ENCODE results near the gene RHOG.

The RHOG gene

DNA sequence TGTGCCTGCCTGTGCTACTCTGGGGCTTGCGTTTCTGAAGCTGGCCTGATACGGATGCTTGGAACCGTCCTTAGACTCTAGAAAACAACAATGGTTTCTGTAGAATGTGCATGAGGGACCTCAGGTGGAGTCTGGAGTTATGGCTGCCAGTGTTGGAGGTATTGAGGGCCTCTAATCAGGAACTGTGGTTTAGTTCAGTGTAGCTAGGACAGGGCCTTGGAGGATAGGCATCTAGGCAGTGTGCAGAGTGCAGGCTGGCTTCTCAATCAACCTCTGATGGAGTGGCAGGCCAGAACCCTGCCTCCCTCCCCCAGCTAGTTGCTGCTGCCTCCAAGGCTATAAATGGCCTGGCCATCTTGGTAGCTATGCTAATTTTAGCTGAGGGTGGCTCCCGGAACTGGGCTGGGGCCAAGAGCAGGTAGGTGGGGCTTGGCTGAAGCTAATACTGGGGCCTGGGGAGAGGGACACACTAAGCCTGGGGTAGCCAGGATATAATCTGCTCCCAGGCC, 18.7 kb upstream of the RHOG start:
- no peak for DNase-seq (ENCODE audit: low read depth, low spot score)
- no peak overlapping the region for H3K4me3 ChIP-seq (ENCODE audit: low read depth, low read length)
- TF ChIP-seq, protein P1, sequence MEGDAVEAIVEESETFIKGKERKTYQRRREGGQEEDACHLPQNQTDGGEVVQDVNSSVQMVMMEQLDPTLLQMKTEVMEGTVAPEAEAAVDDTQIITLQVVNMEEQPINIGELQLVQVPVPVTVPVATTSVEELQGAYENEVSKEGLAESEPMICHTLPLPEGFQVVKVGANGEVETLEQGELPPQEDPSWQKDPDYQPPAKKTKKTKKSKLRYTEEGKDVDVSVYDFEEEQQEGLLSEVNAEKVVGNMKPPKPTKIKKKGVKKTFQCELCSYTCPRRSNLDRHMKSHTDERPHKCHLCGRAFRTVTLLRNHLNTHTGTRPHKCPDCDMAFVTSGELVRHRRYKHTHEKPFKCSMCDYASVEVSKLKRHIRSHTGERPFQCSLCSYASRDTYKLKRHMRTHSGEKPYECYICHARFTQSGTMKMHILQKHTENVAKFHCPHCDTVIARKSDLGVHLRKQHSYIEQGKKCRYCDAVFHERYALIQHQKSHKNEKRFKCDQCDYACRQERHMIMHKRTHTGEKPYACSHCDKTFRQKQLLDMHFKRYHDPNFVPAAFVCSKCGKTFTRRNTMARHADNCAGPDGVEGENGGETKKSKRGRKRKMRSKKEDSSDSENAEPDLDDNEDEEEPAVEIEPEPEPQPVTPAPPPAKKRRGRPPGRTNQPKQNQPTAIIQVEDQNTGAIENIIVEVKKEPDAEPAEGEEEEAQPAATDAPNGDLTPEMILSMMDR (IDR thresholded peaks at IDR 0.05; ENCODE audit: low read depth, low read length) = no peak
- in situ Hi-C loops (cut with HindIII; ENCODE audit: low sequenced_read_pairs) = no loop called here

GRCh38 chr11:3857628-3858027, 16.9 kb upstream of the RHOG start:
- DNase-seq (ENCODE audit: low read depth, low spot score) = no peak
- in situ Hi-C loops (cut with HindIII; ENCODE audit: low sequenced_read_pairs) = no loop called here
- TF ChIP-seq, protein P1 (IDR thresholded peaks at IDR 0.05; ENCODE audit: low read depth, low read length) = no peak
- no peak overlapping the region for H3K4me3 ChIP-seq (ENCODE audit: low read depth, low read length)

DNA sequence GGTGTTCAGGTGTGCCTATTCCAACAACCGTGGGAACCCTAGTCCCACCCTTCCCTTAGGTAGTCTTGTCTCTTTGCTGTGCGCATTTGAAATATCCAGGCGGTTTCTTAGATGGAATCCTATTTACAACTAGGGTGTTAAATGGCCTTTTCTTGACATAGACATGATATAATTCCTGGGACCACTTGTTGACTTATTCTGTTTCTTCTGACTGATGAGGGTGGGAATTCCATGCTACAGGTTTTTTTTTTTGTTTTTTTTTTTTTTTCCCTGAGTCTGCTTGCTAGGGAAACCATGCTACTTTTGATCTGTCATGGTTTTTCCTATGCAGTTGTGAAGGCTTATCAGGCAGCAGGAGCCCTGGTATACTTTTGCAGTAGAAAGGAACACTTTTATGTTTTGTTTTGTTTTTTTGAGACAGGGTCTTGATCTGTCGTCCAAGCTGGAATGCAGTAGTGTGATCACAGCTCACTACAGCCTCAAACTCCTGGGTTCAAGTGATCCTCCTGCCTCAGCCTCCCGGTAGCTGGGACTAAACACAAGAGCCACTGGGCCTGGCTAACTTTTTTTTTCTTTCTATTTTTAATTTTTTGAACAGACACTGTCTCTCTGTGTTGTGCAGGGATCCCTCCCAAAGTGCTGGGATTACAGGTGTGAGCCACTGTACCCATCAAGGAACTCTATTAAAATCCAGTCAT, 16.2 kb upstream of the RHOG start:
- DNase-seq (ENCODE audit: low read depth, low spot score) = no peak
- in situ Hi-C loops (cut with HindIII; ENCODE audit: low sequenced_read_pairs) = no loop called here
- H3K4me3 ChIP-seq (ENCODE audit: low read depth, low read length) = peak overlapping the region; percentile 81
- TF ChIP-seq, protein P1 (IDR thresholded peaks at IDR 0.05; ENCODE audit: low read depth, low read length) = no peak

- DNase-seq (ENCODE audit: low read depth, low spot score) = no peak
- H3K4me3 ChIP-seq (ENCODE audit: low read depth, low read length) = peak overlapping the region; percentile 81
- in situ Hi-C loops (cut with HindIII; ENCODE audit: low sequenced_read_pairs) = no loop called here
- TF ChIP-seq, protein P1 (IDR thresholded peaks at IDR 0.05; ENCODE audit: low read depth, low read length) = no peak
Observed at GRCh38 chr11:3855808-3856491, 15.2 kb upstream of the RHOG start.

GRCh38 chr11:3854977-3855807, 14.4 kb upstream of the RHOG start, which contains the start of gene STIM1:
STIM1 (plus strand) TSS chr11:3855664; CDS start chr11:3856271, 607 bp downstream.
- H3K4me3 ChIP-seq (ENCODE audit: low read depth, low read length) = peak within 1 kb of the TSS; percentile 81
- TF ChIP-seq, protein P1 (IDR thresholded peaks at IDR 0.05; ENCODE audit: low read depth, low read length) = peak; percentile 94
- in situ Hi-C loops (cut with HindIII; ENCODE audit: low sequenced_read_pairs) = no loop called here
- peak; percentile 93 for DNase-seq (ENCODE audit: low read depth, low spot score)

GRCh38 chr11:3854660-3854976, 13.9 kb upstream of the RHOG start:
- no peak overlapping the region for H3K4me3 ChIP-seq (ENCODE audit: low read depth, low read length)
- TF ChIP-seq, protein P1 (IDR thresholded peaks at IDR 0.05; ENCODE audit: low read depth, low read length) = no peak
- DNase-seq (ENCODE audit: low read depth, low spot score) = no peak
- in situ Hi-C loops (cut with HindIII; ENCODE audit: low sequenced_read_pairs) = no loop called here

All from astrocyte of the spinal cord (primary cell).